ENCODE results near the gene CCDC57. TPM values are rescaled to one million over a fixed set of nuclear protein-coding genes. Genes with fewer than 3 reads are reported as not detected.
A peak's percentile ranks its signal among the peaks of the same experiment; 100 is the strongest.

The CCDC57 gene
- polyA plus RNA-seq, 3 donors: 17.1 to 43.8 (median 20.1) TPM

GRCh38 chr17:82152556-82153294 is 59.9 kb downstream of the CCDC57 start:
- no peaks in the 10 kb centered on the region for H3K79me2 ChIP-seq (ENCODE audit: insufficient read depth, low read length)
- H2AFZ ChIP-seq (ENCODE audit: insufficient read depth, low read depth, low read length, poor library complexity, severe bottlenecking): no peak overlapping the region
- 89% methylated on average over 20 of the region's 22 CpGs for WGBS (ENCODE audit: insufficient coverage)
- H3K9me3 ChIP-seq (replicated peaks in 1 of 2; ENCODE audit: control insufficient read depth in 1 of 2, insufficient read depth in 1 of 2, low read length in 2 of 2): no peaks in the 10 kb centered on the region
- H3K4me3 ChIP-seq (replicated peaks in 1 of 3; ENCODE audit: low read depth in 2 of 3, low read length in 3 of 3): no peak overlapping the region
- H3K9me3 Mint-ChIP-seq: peaks cover 0 to 7% (median 0%) of the 10 kb centered on the region in 7 donors
- no peak overlapping the region for H3K4me3 Mint-ChIP-seq
- no peaks in the 10 kb centered on the region for H3K4me1 ChIP-seq (ENCODE audit: control insufficient read depth in 1 of 2, insufficient read depth in 2 of 2, low read length in 2 of 2)
- no peaks in the 10 kb centered on the region for H3K4me1 Mint-ChIP-seq
- no peak overlapping the region for H3K9ac ChIP-seq (ENCODE audit: insufficient read depth, low read length, poor library complexity, severe bottlenecking)
- no peak for TF ChIP-seq CTCF (IDR thresholded peaks at IDR 0.05)
- no peak overlapping the region for H3K4me2 ChIP-seq (replicated peaks; ENCODE audit: extremely low read depth, low read length, poor library complexity, severe bottlenecking)
- H3K27ac ChIP-seq (ENCODE audit: low read depth in 1 of 2, low read length in 2 of 2): no peak overlapping the region
- no peaks in the 10 kb centered on the region for H3K27me3 ChIP-seq (ENCODE audit: control insufficient read depth in 2 of 2, insufficient read depth in 2 of 2, low read length in 2 of 2)
- H3K27me3 Mint-ChIP-seq (ENCODE audit: low read depth in 3 of 3): no peaks in the 10 kb centered on the region
- no peaks in the 10 kb centered on the region for H4K20me1 ChIP-seq (ENCODE audit: insufficient read depth, low read length)
- peak overlapping the region in 1 of 7 donors; percentile 45 for H3K27ac Mint-ChIP-seq
- H3K36me3 ChIP-seq (replicated peaks in 1 of 2; ENCODE audit: control insufficient read depth in 1 of 2, insufficient read depth in 2 of 2, low read length in 2 of 2): no peaks in the 10 kb centered on the region
- no peak for DNase-seq
- intact Hi-C loops (cut with micrococcal nuclease): loop anchor here in 1 of 2 donors (2.0 to 5.0 kb wide), 2 partner anchors 122 to 190 kb away; partner anchors contain the start of genes NOTUM and RAC3
- H3K36me3 Mint-ChIP-seq: peaks cover 4 to 9% of the 10 kb centered on the region in 2 donors

DNA sequence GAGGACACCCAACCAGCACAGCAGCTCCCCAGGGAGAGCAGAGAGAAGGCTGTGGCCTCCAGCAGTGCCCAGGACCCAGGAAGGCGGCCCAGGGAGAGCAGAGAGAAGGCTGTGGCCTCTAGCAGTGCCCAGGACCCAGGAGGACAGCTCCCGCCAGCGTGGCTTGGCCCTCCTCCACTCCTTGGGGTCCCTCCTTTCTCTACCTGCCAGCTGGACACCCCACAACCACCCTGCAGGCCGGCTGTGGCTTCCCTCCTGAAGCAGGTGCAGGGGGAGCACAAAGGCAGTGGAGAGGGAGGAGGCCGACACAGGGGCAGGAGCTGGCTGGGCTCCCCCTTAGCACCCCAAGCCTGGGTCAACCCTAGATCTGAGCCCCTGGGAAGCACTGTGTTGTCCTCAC is 60.5 kb downstream of the CCDC57 start:
- Histone ChIP-seq H2AFZ (ENCODE audit: insufficient read depth, low read depth, low read length, poor library complexity, severe bottlenecking) (no peak overlapping the region), H3K9ac (ENCODE audit: insufficient read depth, low read length, poor library complexity, severe bottlenecking) (no peak overlapping the region), H3K4me3 (replicated peaks in 1 of 3; ENCODE audit: low read depth in 2 of 3, low read length in 3 of 3) (no peak overlapping the region), H4K20me1 (ENCODE audit: insufficient read depth, low read length) (no peaks in the 10 kb centered on the region), H3K27ac (ENCODE audit: low read depth in 1 of 2, low read length in 2 of 2) (no peak overlapping the region), H3K4me2 (replicated peaks; ENCODE audit: extremely low read depth, low read length, poor library complexity, severe bottlenecking) (no peak overlapping the region), H3K4me1 (ENCODE audit: control insufficient read depth in 1 of 2, insufficient read depth in 2 of 2, low read length in 2 of 2) (no peaks in the 10 kb centered on the region), H3K27me3 (ENCODE audit: control insufficient read depth in 2 of 2, insufficient read depth in 2 of 2, low read length in 2 of 2) (no peaks in the 10 kb centered on the region), H3K79me2 (ENCODE audit: insufficient read depth, low read length) (no peaks in the 10 kb centered on the region), H3K36me3 (replicated peaks in 1 of 2; ENCODE audit: control insufficient read depth in 1 of 2, insufficient read depth in 2 of 2, low read length in 2 of 2) (no peaks in the 10 kb centered on the region), H3K9me3 (replicated peaks in 1 of 2; ENCODE audit: control insufficient read depth in 1 of 2, insufficient read depth in 1 of 2, low read length in 2 of 2) (no peaks in the 10 kb centered on the region)
- H3K27ac Mint-ChIP-seq: no peak overlapping the region
- intact Hi-C loops (cut with micrococcal nuclease): loop anchor here in 1 of 2 donors (2.0 to 5.0 kb wide), 2 partner anchors 121 to 190 kb away; partner anchors contain the start of genes NOTUM and RAC3
- no peaks in the 10 kb centered on the region for H3K27me3 Mint-ChIP-seq (ENCODE audit: low read depth in 3 of 3)
- WGBS (ENCODE audit: insufficient coverage): 100% methylated on average over 3 of the region's 5 CpGs
- no peak for DNase-seq
- peaks cover 0 to 7% (median 0%) of the 10 kb centered on the region in 7 donors for H3K9me3 Mint-ChIP-seq
- H3K36me3 Mint-ChIP-seq: peaks cover 6 to 9% of the 10 kb centered on the region in 2 donors
- H3K4me1 Mint-ChIP-seq: no peaks in the 10 kb centered on the region
- H3K4me3 Mint-ChIP-seq: no peak overlapping the region
- TF ChIP-seq CTCF (IDR thresholded peaks at IDR 0.05): no peak

All from CD14-positive monocyte (primary cell).